Osteoblast (primary cell): Measurements from ENCODE around the gene PDP2. TPM values are rescaled to one million over a fixed set of nuclear protein-coding genes. Genes with fewer than 3 reads are reported as not detected.

Source experiments
- DNase-seq: peaks from one replicate; pipeline ENCODE4 v3.0.0; 2011; ENCODE audit warnings: low spot score, mixed read lengths; ENCODE audit not compliant: insufficient read length; ENCODE audit errors: missing footprints
- H2AFZ ChIP-seq: 2 replicates; pipeline ENCODE4 v1.6.0; 2011; ENCODE audit warnings: mild to moderate bottlenecking, low read length
- H3K27ac ChIP-seq: 2 replicates; pipeline ENCODE4 v1.5.1; 2011; ENCODE audit warnings: mild to moderate bottlenecking, low read depth, low read length, moderate library complexity
- H3K27me3 ChIP-seq: 2 replicates; pipeline ENCODE4 v1.6.0; 2012; ENCODE audit warnings: mild to moderate bottlenecking, control low read depth, inconsistent platforms, low read length, moderate library complexity; ENCODE audit not compliant: insufficient read depth
- H3K36me3 ChIP-seq: 2 replicates; pipeline ENCODE4 v1.5.1; 2011; ENCODE audit warnings: mild to moderate bottlenecking, low read length, control low read depth, moderate library complexity; ENCODE audit not compliant: insufficient read depth
- H3K4me1 ChIP-seq: 2 replicates; pipeline ENCODE4 v1.5.1; 2011; ENCODE audit warnings: mild to moderate bottlenecking, low read length, control low read depth, moderate library complexity; ENCODE audit not compliant: insufficient read depth
- H3K4me2 ChIP-seq: 2 replicates; pipeline ENCODE4 v1.6.0; 2011; ENCODE audit warnings: mild to moderate bottlenecking, low read length; ENCODE audit not compliant: insufficient read depth
- H3K4me3 ChIP-seq: fragments of 200-600 bp; sonication (generic); 3 replicates; pipeline ENCODE4 v1.5.1; 2012; ENCODE audit warnings: mild to moderate bottlenecking, low read length, inconsistent platforms; ENCODE audit not compliant: insufficient read depth
- H3K79me2 ChIP-seq: 2 replicates; pipeline ENCODE4 v1.6.0; 2012; ENCODE audit warnings: mild to moderate bottlenecking, low read length, control low read depth, inconsistent platforms; ENCODE audit not compliant: insufficient read depth
- H3K9me3 ChIP-seq: 2 replicates; pipeline ENCODE4 v1.5.1; 2011; ENCODE audit warnings: low read depth, low read length, control low read depth
- H4K20me1 ChIP-seq: 2 replicates; pipeline ENCODE4 v1.6.0; 2012; ENCODE audit warnings: mild to moderate bottlenecking, low read length, control low read depth; ENCODE audit not compliant: insufficient read depth
- CTCF ChIP-seq: IDR thresholded peaks from 2 replicates; pipeline ENCODE4 v1.5.1; 2011; ENCODE audit warnings: mild to moderate bottlenecking, low read depth, low read length, moderate library complexity; ENCODE audit errors: extremely low read depth
- total RNA-seq: library from RNA; depleted of rRNA; stranded (reverse); fragments of >200 nt; gene quantifications from 2 replicates; pipeline ENCODE4 v1.2.3, GENCODE V29; 2012

Gene PDP2
- total RNA-seq, 1 donor, result 13.8 TPM

- Histone ChIP-seq H3K4me3 (no peak overlapping the region), H4K20me1 (no peaks in the 10 kb centered on the region), H3K27me3 (peaks cover 15% of the 10 kb centered on the region), H3K4me1 (no peaks in the 10 kb centered on the region), H3K9me3 (no peaks in the 10 kb centered on the region), H2AFZ (no peak overlapping the region), H3K27ac (no peak overlapping the region), H3K4me2 (no peak overlapping the region), H3K79me2 (no peaks in the 10 kb centered on the region), H3K36me3 (no peaks in the 10 kb centered on the region)
- no peak for TF ChIP-seq CTCF
- DNase-seq, result no peak
These were observed 28.9 kb upstream of the PDP2 start for GRCh38 chr16:66851166-66851964.

GRCh38 chr16:66853261-66854139 lies 26.8 kb upstream of the PDP2 start:
- no peaks in the 10 kb centered on the region for H4K20me1 ChIP-seq
- peaks cover 4% of the 10 kb centered on the region for H3K27me3 ChIP-seq
- H3K4me1 ChIP-seq, result no peaks in the 10 kb centered on the region
- no peaks in the 10 kb centered on the region for H3K9me3 ChIP-seq
- no peaks in the 10 kb centered on the region for H3K36me3 ChIP-seq
- H3K27ac ChIP-seq, result no peak overlapping the region
- H3K79me2 ChIP-seq, result no peaks in the 10 kb centered on the region
- no peak overlapping the region for H3K4me3 ChIP-seq
- H2AFZ ChIP-seq, result no peak overlapping the region
- DNase-seq, result peak; percentile 65
- TF ChIP-seq CTCF, result no peak
- no peak overlapping the region for H3K4me2 ChIP-seq

- H4K20me1 ChIP-seq, result no peaks in the 10 kb centered on the region
- H3K4me2 ChIP-seq, result no peak overlapping the region
- no peaks in the 10 kb centered on the region for H3K79me2 ChIP-seq
- no peak overlapping the region for H3K4me3 ChIP-seq
- no peak overlapping the region for H2AFZ ChIP-seq
- H3K4me1 ChIP-seq, result peaks cover 5% of the 10 kb centered on the region
- H3K9me3 ChIP-seq, result no peaks in the 10 kb centered on the region
- TF ChIP-seq CTCF, result no peak
- no peak overlapping the region for H3K27ac ChIP-seq
- H3K36me3 ChIP-seq, result no peaks in the 10 kb centered on the region
- no peak for DNase-seq
- H3K27me3 ChIP-seq, result no peaks in the 10 kb centered on the region
These were observed 24.1 kb upstream of the PDP2 start for GRCh38 chr16:66856184-66856730.

- no peak for DNase-seq
- no peak for TF ChIP-seq CTCF
- H3K27me3 ChIP-seq, result no peaks in the 10 kb centered on the region
- H3K36me3 ChIP-seq, result no peaks in the 10 kb centered on the region
- H2AFZ ChIP-seq, result no peak overlapping the region
- H4K20me1 ChIP-seq, result no peaks in the 10 kb centered on the region
- no peaks in the 10 kb centered on the region for H3K79me2 ChIP-seq
- no peak overlapping the region for H3K4me2 ChIP-seq
- H3K4me1 ChIP-seq, result peaks cover 5% of the 10 kb centered on the region
- H3K9me3 ChIP-seq, result no peaks in the 10 kb centered on the region
- no peak overlapping the region for H3K4me3 ChIP-seq
- H3K27ac ChIP-seq, result no peak overlapping the region
These were observed 23.5 kb upstream of the PDP2 start for GRCh38 chr16:66856801-66857200.
